HCT116 (cell line): ENCODE measurements around the gene GPN2.

Experiments used
- CTCF ChIP-seq, 3 experiments: fragments of 200-600 bp in 1 of 3; sonication (generic) in 1 of 3; IDR thresholded peaks in 2 of 3; conservative IDR thresholded peaks in 1 of 3; 2 replicates each; pipeline ENCODE4 v1.5.1; 2012 to 2017; ENCODE audit warnings: low read depth in 2 of 3, low read length in 2 of 3, antibody characterized with exemption in 1 of 3, borderline replicate concordance in 1 of 3, control low read depth in 1 of 3, mild to moderate bottlenecking in 1 of 3, mixed read lengths in 1 of 3, mixed run types in 1 of 3, moderate library complexity in 1 of 3; ENCODE audit not compliant: insufficient read depth in 1 of 3
- EZH2 ChIP-seq: fragments of 200-600 bp; sonication (generic); IDR thresholded peaks from 2 replicates; pipeline ENCODE4 v1.6.1; 2017; ENCODE audit warnings: antibody characterized with exemption, mixed run types
- EZH2phosphoT487 ChIP-seq: fragments of 200-600 bp; IDR thresholded peaks from 2 replicates; pipeline ENCODE4 v1.6.1; 2018; ENCODE audit warnings: antibody characterized with exemption, borderline replicate concordance
- JUND ChIP-seq: IDR thresholded peaks from 2 replicates; pipeline ENCODE4 v1.6.1; 2012
- MAX ChIP-seq: IDR thresholded peaks from 2 replicates; pipeline ENCODE4 v1.6.1; 2012
- RAD21 ChIP-seq: IDR thresholded peaks from 2 replicates; pipeline ENCODE4 v1.6.1; 2012; ENCODE audit warnings: low read depth, mild to moderate bottlenecking
- REST ChIP-seq: IDR thresholded peaks from 2 replicates; pipeline ENCODE4 v1.6.1; 2012; ENCODE audit warnings: low read depth
- SRF ChIP-seq: IDR thresholded peaks from 2 replicates; pipeline ENCODE4 v1.6.1; 2012; ENCODE audit warnings: low read depth

- TF ChIP-seq CTCF (IDR thresholded peaks at IDR 0.05 in 2 of 3, conservative IDR thresholded peaks at IDR 0.05 in 1 of 3; ENCODE audit: borderline replicate concordance in 1 of 3, insufficient read depth in 1 of 3, low read depth in 2 of 3, low read length in 2 of 3) (no peak), EZH2phosphoT487 (no peak), RAD21 (no peak), MAX (no peak), JUND (no peak), SRF (no peak), EZH2 (no peak), REST (no peak)
These were observed 25.2 kb downstream of the GPN2 start for GRCh38 chr1:26864610-26865480.
